Subcutaneous abdominal adipose tissue (tissue), 5 donors: ENCODE results near the gene ZNG1F.
"Not testable (repeated sequence)": the region's sequence is repeated elsewhere in the genome, so short reads cannot be mapped to it uniquely, and the experiment has no call there.

Experiments
- H3K27ac ChIP-seq: one replicate; pipeline ENCODE4 v1.7.0; 2013; ENCODE audit warnings: low read depth, mild to moderate bottlenecking, inconsistent platforms, low read length, moderate library complexity
- H3K27me3 ChIP-seq, 5 donors: one replicate each; pipeline ENCODE4 v1.7.0; 2013; ENCODE audit warnings: low read length in 5 of 5, inconsistent platforms in 1 of 5; ENCODE audit not compliant: control insufficient read depth in 5 of 5, insufficient read depth in 4 of 5
- H3K36me3 ChIP-seq, 5 donors: one replicate each; pipeline ENCODE4 v1.7.0; 2013; ENCODE audit warnings: low read length in 5 of 5; ENCODE audit not compliant: control insufficient read depth in 5 of 5, insufficient read depth in 5 of 5
- H3K4me1 ChIP-seq, 5 donors: one replicate each; pipeline ENCODE4 v1.7.0; 2013; ENCODE audit warnings: low read length in 5 of 5, mild to moderate bottlenecking in 3 of 5, moderate library complexity in 1 of 5; ENCODE audit not compliant: control insufficient read depth in 5 of 5, insufficient read depth in 5 of 5
- H3K4me3 ChIP-seq, 5 donors: one replicate each; pipeline ENCODE4 v1.7.0; 2013; ENCODE audit warnings: low read length in 5 of 5, low read depth in 1 of 5
- H3K9ac ChIP-seq, 5 donors: one replicate each; pipeline ENCODE4 v1.7.0; 2013; ENCODE audit warnings: low read length in 5 of 5, mild to moderate bottlenecking in 4 of 5, moderate library complexity in 3 of 5
- H3K9me3 ChIP-seq, 5 donors: one replicate each; pipeline ENCODE4 v1.7.0; 2013; ENCODE audit warnings: low read length in 5 of 5; ENCODE audit not compliant: control insufficient read depth in 5 of 5
- donor health status: healthy.
- donor health status: healthy.
- donor health status: healthy.
- donor health status: healthy.
- donor health status: healthy.

The ZNG1F gene

DNA sequence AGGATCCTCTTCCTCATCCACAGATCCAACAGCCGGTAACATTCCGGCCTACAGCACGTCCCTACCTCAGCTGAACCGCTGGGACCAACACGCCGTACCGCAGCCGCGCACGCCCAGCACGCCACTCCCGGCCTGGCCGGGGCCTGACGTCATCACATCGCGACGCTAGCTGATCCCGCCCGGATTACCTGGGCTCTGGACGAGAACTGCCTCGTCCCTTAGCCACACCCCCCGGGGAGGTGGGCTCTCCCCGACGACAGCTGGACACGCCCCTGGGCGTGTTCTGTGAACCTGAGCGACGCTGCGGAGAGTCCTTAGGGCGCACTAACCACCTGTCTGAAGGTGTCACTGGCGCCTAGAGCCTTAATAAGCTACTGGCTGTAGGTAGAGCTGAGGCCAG, at the start of gene ZNG1F:
TSS of gene ZNG1F (minus strand) at position 101 of the 400 bp plus-strand sequence. CDS start at position 42, 59 bp downstream.
- H3K9ac ChIP-seq, H3K36me3 ChIP-seq, H3K9me3 ChIP-seq, H3K27me3 ChIP-seq, H3K27ac ChIP-seq, H3K4me1 ChIP-seq, H3K4me3 ChIP-seq: not testable (repeated sequence)

DNA sequence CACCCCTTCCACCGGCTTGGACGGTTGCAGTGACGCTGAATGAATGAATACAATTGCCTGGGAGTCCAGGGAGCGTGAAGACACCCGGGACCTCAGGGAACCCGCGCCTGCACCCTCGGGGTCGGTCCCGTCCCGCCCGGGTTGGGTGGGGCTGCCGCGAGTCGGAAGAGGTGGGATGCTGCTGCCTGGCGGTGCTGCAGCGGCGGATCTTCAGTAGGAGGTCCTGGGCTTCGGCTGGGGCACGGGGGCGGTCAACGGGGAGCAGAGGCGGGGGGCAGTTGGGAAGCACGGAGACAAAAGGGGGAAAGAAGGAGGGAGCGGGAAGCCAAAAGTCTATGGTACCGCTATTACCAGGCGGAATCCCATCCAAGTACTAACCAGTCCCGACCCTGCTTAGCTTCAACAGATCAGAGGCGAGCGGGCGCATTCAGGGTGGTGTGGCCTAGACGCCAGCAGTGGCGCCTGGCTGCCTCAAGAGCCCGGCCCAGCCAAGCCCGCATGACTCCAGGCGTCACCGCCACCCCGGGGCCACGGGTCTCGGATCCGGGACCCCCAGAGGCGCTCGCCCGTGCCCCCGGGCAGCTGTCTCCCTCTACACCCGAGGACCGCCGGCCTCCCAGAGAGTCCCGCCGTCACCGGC, 48.1 kb upstream of the ZNG1F start:
- H3K27ac ChIP-seq, H3K9ac ChIP-seq, H3K27me3 ChIP-seq, H3K36me3 ChIP-seq, H3K4me1 ChIP-seq: not testable (repeated sequence)
- peak overlapping the region in 2 of 5 donors; percentile 14 to 52 for H3K4me3 ChIP-seq
- H3K9me3 ChIP-seq = peaks cover 0 to 19% (median 4%) of the 10 kb centered on the region in 5 donors

DNA sequence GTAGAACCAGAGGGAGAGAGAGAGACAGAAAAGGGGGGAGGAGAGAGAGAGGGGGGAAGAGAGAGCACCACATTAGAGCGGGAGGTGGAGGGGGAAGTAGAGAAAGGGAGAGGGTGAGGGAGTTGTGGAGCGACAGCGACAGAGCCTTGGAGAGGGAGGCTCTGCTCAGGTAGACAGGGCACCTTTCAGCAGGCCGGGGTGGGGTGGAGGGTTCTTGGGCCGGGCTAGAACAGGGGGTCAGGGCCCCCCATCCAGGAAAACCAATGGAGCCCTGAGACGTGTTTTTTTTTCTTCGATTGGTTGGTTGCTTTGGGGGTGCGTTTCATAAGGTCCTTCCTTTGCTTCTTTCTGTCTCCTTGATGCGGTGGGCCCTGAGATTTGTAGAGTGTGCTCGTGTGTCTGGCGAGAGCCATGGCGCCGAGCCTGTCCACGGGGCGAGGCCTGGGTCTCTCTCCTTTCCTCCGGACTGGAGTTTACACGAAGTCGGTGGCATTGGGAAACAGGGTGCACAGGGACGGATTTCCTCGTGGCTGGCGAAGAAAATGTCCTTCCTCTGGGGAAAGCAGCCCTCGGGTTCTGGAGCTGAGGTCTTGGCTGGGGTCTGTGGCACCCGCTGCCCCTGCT, 47.5 kb upstream of the ZNG1F start:
- not testable (repeated sequence) for H3K27me3 ChIP-seq, H3K4me3 ChIP-seq, H3K4me1 ChIP-seq, H3K9ac ChIP-seq, H3K27ac ChIP-seq, H3K36me3 ChIP-seq
- peaks cover 0 to 19% (median 4%) of the 10 kb centered on the region in 5 donors for H3K9me3 ChIP-seq

DNA sequence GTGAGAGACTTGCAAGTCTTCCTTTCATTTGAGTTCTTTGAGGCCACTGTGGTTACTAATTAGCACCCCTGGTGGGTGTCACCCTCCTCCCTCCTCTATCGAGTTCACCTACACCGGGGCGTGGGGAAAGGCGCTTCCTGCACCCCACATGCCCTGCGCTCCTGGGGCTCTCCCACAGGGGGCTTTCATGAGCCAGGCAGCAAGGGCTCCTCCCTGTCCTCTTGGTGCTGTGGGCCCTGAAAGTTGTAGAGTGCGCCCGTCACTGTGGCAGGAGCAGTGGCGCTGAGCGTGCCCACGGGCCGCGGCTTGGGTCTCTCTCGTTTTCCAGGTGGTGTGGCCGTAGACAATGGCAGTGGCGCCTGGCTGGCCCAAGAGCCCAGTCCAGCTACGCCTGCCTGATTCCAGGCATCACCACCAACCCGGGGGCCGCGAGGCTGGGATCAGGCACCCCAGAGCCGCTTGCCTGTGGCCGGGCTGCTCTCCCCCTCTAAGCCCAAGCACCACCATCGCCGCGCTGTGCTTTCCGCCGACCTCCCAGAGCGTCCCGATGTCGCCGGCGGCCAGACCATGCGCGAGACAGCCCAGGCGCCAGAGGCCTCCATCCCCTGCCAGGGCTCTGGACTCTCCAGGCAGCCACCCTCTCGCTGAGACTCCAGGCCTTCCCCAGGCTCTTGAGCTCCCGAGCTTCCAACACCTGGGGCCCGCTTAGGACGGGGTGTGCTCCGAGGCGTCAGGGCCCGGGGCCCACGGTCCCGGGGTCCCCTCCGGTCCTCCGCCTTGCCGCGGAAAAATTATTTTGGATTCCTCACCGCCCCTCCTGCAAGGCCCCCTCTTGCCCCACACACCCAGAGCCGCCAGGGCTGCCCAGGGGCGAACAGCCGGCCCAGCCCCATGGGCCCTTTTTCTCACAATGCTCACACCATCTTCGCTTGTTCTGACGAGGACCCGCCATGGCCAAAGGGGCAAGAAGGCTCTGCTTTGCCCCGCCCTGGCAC, 46.0 kb upstream of the ZNG1F start:
- not testable (repeated sequence) for H3K9ac ChIP-seq, H3K27ac ChIP-seq, H3K4me1 ChIP-seq, H3K36me3 ChIP-seq, H3K27me3 ChIP-seq
- Histone ChIP-seq H3K4me3 (peak overlapping the region in 1 of 5 donors; percentile 40), H3K9me3 (peaks cover 0 to 19% (median 4%) of the 10 kb centered on the region in 5 donors)

DNA sequence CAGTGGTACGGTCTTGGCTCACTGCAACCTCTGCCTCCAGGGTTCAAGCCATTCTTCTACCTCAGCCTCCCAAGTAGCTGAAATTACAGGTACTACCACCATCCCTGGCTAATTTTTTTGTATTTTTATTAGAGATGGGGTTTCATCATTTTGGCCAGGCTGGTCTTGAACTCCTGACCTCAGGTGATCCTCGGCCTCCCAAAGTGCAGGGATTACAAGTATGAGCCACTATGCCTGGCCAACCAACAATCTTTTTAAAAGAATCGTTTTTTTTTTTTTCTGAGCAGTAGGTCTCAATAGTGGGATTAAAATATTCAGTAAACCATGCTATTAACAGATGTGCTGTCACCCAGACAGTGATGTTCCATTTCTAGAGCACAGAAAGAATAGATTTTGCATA, 45.1 kb upstream of the ZNG1F start:
- not testable (repeated sequence) for H3K27me3 ChIP-seq, H3K4me3 ChIP-seq, H3K4me1 ChIP-seq, H3K9ac ChIP-seq, H3K27ac ChIP-seq, H3K36me3 ChIP-seq
- peaks cover 0 to 21% (median 9%) of the 10 kb centered on the region in 5 donors for H3K9me3 ChIP-seq

DNA sequence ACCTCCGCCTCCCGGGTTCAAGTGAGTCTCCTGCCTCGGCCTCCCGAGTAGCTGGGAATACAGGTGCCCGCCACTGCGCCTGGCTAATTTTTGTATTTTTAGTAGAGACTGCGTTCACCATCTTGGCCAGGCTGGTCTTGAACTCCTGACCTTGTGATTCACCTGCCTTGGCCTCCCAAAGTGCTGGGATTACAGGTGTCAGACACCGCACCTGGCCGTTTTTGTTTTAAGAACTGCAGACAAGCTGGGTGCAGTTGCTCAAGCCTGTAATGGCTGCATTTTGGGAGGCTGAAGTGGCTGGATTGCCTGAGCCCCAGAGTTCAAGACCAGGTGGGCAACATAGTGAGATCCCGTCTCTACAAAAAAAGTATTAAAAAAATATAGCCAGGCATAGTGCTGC, 43.2 kb upstream of the ZNG1F start:
- H3K27ac ChIP-seq, H3K27me3 ChIP-seq, H3K36me3 ChIP-seq, H3K4me1 ChIP-seq, H3K9ac ChIP-seq, H3K4me3 ChIP-seq: not testable (repeated sequence)
- H3K9me3 ChIP-seq = peaks cover 0 to 21% (median 10%) of the 10 kb centered on the region in 5 donors

DNA sequence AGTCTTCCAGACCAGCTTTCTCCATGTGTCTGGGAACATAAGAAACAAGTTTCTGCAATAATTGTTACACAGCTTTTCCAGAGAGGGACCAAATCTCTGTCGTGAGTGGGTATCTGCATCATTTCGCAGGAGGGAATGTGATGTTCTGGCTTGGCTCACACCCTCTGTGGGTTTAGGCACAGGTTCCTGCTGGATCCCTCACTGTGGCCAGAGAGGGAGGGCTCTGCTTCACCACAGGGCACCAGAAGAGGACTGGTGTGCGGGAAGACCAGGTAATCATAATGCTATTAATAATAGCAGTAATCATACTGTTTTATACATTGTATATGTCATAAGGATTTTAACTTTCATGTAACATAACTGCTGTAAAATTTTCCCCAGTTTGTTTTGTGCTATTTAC, 41.3 kb upstream of the ZNG1F start:
- not testable (repeated sequence) for H3K36me3 ChIP-seq, H3K4me3 ChIP-seq, H3K9ac ChIP-seq, H3K27ac ChIP-seq, H3K27me3 ChIP-seq, H3K4me1 ChIP-seq
- H3K9me3 ChIP-seq = peaks cover 0 to 19% (median 7%) of the 10 kb centered on the region in 5 donors

DNA sequence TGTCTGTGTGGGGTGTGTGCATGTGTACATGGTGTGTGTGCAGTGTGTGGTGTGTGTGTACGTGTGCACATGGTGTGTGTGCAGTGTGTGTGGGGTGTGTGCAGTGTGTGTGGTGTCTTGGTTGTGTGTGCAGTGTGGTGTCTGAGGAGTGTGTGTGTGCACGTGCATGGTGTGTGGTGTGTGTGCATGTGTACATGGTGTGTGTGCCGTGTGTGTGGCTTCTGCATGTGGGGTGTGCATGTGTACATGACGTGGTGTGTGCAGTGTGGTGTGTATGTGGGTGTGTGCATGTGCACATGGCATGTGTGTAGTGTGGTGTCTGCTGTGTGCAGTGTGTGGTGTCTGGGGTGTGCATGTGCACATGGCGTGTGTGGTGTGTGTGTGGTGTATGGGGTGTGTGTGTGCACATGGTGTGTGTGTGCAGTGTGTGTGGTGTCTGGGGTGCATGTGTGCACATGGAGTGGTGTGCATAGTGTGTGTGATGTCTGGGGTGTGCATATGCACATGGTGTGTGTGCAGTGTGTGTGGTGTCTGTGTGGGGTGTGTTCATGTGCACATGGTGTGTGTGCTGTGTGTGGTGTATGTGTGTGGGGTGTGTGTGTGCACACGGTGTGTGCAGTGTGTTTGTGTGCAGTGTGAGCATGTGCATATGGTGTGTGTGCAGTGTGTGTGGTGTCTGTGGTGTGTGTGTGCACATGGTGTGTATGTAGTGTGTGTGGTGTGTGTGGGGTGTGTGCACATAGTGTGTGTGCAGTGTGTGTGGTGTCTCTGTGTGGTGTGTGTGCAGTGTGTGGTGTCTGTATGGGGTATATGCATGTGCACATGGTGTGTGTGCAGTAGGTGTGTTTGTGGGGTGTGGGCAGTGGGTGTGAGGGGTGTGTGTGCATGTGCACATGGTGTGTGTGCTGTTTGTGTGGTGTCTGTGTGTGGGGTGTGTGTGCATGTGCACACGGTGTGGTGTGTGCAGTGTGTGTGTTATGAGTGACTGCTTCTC, 40.6 kb upstream of the ZNG1F start:
- Histone ChIP-seq H3K27me3 (peaks cover 0 to 6% (median 0%) of the 10 kb centered on the region in 5 donors), H3K9me3 (peaks cover 0 to 14% (median 3%) of the 10 kb centered on the region in 5 donors), H3K4me3 (no peak overlapping the region), H3K27ac (no peak overlapping the region), H3K4me1 (no peaks in the 10 kb centered on the region), H3K9ac (no peak overlapping the region), H3K36me3 (peaks cover 0 to 7% (median 0%) of the 10 kb centered on the region in 5 donors)

DNA sequence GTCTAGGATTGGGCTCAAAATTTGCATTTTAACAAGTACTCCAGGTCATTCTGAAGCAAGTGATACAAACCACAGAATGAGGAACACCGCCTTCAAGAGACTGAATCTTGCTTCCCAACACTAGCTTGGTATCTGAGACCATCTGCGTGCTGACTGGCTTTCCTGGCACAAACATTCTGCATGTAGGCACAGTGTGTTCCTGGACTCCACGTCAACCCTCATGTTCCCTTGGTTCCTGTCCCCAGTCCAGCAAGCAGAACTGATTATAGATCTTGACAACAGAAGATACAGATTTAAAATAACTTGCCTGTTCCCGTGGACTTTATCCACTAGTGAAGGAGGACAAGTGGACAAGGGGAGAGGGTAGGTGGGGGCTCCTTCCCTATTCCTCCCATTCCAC, 30.7 kb upstream of the ZNG1F start:
- not testable (repeated sequence) for H3K4me3 ChIP-seq, H3K4me1 ChIP-seq, H3K9me3 ChIP-seq, H3K36me3 ChIP-seq, H3K27me3 ChIP-seq, H3K9ac ChIP-seq, H3K27ac ChIP-seq
